Measurements from ENCODE around the gene S100A14. TPM values are rescaled to one million over a fixed set of nuclear protein-coding genes. Genes with fewer than 3 reads are reported as not detected.

S100A14 gene
- total RNA-seq, 2 donors from 2014 or later = 543 to 565 TPM

DNA sequence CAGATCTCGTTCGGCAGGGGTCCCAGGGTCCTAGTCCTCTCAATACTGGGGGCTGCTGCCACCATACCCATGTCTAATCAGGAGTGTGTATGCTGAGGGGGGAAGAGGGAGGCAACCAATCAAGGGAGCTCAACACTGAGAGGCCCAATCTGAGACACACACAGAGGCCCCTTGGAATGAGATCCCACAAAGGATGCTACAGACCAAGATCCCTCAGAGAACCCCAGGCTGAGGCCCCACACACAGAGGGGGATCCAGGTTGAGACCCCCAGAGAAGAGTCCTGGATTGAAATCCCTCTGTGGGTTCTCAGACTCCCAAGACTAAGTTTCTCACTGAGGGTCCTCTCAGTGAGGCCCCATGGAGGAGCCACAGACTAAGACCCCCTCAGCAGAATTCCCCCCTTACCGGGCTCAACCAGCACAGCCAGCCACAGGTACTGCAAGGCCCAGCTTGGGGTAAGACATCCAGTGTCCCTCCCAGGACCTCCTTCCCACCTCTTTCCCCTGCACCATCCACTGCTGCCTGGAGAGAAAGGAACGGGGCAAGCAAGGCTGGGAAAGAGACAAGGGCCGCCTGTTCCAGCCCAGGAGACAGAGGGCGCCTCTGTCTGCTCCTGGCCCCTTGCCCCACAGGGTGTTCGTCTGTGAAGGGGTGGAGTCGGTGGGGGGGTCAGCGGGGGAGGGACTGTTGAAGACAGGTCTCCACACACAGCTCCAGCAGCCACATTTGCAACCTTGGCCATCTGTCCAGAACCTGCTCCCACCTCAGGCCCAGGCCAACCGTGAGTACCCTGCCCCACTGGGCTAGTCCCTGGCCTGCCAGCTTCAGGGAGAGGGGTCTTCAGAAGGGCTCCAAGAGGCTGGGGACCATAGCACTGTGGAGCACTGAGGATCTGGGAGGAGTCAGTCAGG lies 11.8 kb upstream of the S100A14 start, which contains the start of gene S100A1:
Gene S100A1 (plus strand): TSS at position 720 of the 912 bp plus-strand sequence. CDS start 2,088 bp downstream, outside the sequence.
- Histone ChIP-seq H3K27me3 (no peaks in the 10 kb centered on the region), H3K36me3 (no peaks in the 10 kb centered on the region), H3K4me1 (peaks cover 9% of the 10 kb centered on the region), H3K4me3 (peak within 1 kb of the TSS; percentile 42), H3K9ac (ENCODE audit: low read depth in 2 of 2, low read length in 2 of 2) (peak within 1 kb of the TSS; percentile 74 to 78), H3K27ac (peak within 1 kb of the TSS; percentile 74), H3K9me3 (no peaks in the 10 kb centered on the region)
- DNase-seq = no peak
- intact Hi-C loops (cut with DNase I) = no loop called here
- TF ChIP-seq, protein P1, sequence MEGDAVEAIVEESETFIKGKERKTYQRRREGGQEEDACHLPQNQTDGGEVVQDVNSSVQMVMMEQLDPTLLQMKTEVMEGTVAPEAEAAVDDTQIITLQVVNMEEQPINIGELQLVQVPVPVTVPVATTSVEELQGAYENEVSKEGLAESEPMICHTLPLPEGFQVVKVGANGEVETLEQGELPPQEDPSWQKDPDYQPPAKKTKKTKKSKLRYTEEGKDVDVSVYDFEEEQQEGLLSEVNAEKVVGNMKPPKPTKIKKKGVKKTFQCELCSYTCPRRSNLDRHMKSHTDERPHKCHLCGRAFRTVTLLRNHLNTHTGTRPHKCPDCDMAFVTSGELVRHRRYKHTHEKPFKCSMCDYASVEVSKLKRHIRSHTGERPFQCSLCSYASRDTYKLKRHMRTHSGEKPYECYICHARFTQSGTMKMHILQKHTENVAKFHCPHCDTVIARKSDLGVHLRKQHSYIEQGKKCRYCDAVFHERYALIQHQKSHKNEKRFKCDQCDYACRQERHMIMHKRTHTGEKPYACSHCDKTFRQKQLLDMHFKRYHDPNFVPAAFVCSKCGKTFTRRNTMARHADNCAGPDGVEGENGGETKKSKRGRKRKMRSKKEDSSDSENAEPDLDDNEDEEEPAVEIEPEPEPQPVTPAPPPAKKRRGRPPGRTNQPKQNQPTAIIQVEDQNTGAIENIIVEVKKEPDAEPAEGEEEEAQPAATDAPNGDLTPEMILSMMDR (IDR thresholded peaks at IDR 0.05) = no peak

DNA sequence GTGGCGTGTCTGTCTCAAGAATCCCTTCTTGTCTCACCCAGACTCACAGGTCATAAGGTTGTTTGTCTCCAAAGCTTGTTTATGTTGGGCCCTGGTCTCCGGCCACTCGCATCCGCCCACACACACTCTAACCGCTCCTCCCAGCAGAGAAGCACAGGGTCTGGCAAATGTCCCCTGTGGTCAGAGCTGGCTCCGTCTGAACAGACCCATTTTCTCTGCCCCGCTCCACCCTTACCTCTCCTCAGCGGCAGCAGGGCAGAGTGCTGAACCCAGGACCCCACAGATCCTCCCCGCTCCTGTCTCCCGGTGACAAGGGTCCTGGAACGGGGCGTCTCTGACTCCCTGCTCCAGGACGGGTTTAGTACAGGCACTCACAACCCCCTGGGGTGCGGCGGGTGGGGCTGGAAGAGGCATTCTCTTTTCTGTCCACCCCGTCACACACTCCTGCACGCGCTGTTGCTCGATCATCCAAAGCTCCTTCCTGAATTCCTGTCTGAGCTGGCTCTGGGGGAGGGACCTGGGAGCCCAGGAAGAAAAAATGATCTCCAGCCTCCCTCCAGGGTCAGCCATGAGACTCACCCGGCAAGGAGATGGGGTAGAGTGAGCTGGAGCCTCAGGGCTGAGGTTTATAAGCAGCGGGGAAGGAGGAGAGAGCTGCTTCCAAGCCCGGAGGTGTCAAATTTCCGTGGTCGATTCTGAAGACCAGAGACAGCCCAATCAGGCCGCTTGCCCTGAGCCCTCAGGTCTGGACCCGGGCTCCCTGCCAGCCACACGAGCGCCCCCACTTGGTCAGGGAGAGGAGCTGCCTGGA lies 11.0 kb upstream of the S100A14 start, which contains the start of gene S100A13:
Gene S100A13 (minus strand): TSS at position 602 of the 811 bp plus-strand sequence. CDS start 1,033 bp downstream, outside the sequence.
- H3K36me3 ChIP-seq = no peaks in the 10 kb centered on the region
- intact Hi-C loops (cut with DNase I) = no loop called here
- peak within 1 kb of the TSS; percentile 74 for H3K27ac ChIP-seq
- peak; percentile 84 for DNase-seq
- peak within 1 kb of the TSS; percentile 42 for H3K4me3 ChIP-seq
- H3K4me1 ChIP-seq = peaks cover 9% of the 10 kb centered on the region
- no peaks in the 10 kb centered on the region for H3K27me3 ChIP-seq
- H3K9me3 ChIP-seq = no peaks in the 10 kb centered on the region
- peak within 1 kb of the TSS; percentile 74 to 78 for H3K9ac ChIP-seq (ENCODE audit: low read depth in 2 of 2, low read length in 2 of 2)
- TF ChIP-seq, protein P1 (IDR thresholded peaks at IDR 0.05) = peak; percentile 53

DNA sequence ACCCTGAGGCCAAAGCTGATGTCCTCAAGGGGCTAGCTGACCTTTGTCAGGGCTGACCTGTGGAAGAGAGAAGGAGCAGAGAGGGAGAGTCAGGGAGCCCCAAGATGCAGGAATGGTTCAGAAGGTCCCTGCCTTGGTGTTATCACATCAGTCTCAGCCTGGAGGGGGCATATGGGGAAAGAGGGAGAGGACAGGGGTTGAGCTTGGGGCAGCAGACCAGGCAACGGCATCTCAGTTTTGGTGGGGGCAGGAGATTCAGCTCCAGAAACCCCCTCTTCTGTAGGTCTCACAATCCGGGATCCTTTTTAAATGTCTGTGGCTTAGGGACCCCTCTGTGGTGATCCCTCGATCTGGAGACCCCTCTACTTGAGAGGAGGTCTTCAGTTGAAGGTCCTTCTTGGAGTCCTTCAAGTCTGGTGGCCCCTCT lies 10.4 kb upstream of the S100A14 start:
- peak overlapping the region; percentile 42 for H3K4me3 ChIP-seq
- H3K27me3 ChIP-seq = no peaks in the 10 kb centered on the region
- no peak for DNase-seq
- TF ChIP-seq, protein P1 (IDR thresholded peaks at IDR 0.05) = no peak
- H3K9ac ChIP-seq (ENCODE audit: low read depth in 2 of 2, low read length in 2 of 2) = peak overlapping the region; percentile 74 to 78
- peak overlapping the region; percentile 74 for H3K27ac ChIP-seq
- H3K9me3 ChIP-seq = no peaks in the 10 kb centered on the region
- H3K36me3 ChIP-seq = no peaks in the 10 kb centered on the region
- H3K4me1 ChIP-seq = peaks cover 9% of the 10 kb centered on the region
- intact Hi-C loops (cut with DNase I) = no loop called here

DNA sequence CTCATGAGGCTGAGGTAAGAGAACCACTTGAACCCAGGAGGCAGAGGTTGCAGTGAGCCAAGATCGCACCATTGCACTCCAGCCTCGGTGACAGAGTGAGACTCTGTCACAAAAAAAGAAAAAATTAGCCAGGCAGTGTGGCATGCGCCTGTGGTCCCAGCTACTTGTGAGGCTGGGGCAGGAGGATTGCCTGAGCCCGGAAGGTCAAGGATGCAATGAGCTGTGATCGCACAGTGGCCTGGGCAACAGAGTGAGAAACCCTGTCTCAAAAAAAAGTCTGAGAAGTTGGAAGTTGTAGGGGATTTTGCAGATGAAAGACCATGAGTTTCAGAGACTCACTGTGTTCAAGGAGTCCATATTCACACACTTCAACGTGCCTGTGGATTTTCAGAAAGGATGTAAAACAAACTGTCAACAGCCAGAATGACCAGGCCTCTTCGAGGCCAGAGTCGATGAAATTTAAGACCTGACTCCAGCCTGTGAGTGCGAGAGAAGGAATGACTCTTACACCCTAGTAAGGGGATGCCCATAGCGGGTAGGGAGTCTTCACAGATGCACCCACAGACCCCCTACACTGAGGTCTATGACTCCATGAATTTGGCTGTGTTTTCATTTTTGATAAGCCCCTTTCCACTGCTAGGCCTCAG lies 9.0 kb upstream of the S100A14 start:
- no peak for DNase-seq
- peaks cover 4% of the 10 kb centered on the region for H3K4me1 ChIP-seq
- TF ChIP-seq, protein P1 (IDR thresholded peaks at IDR 0.05) = no peak
- no peaks in the 10 kb centered on the region for H3K9me3 ChIP-seq
- H3K4me3 ChIP-seq = no peak overlapping the region
- no peaks in the 10 kb centered on the region for H3K27me3 ChIP-seq
- intact Hi-C loops (cut with DNase I) = loop anchor here (5.0 kb wide), 1 partner anchor 53 kb away; no protein-coding TSS in a partner anchor
- no peaks in the 10 kb centered on the region for H3K36me3 ChIP-seq
- H3K9ac ChIP-seq (ENCODE audit: low read depth in 2 of 2, low read length in 2 of 2) = no peak overlapping the region
- H3K27ac ChIP-seq = no peak overlapping the region

DNA sequence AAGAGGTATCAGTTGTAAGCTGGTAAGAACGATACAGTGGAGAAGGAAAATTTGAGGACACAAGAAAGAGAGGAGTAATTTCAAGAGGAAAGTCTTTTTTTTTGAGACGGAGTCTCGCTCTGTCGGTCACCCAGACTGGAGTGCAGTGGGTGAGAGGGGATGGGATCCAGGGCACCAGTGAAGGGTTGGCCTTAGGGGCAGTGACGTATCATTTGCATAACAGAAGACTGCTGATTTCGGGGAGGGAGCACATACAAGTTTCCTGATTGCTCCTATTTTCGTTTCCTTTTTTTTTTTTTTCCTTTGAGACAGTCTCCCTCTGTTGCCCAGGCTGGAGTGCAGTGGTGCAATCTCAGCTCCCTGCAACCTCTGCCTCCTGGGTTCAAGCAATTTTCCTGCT lies 7.0 kb upstream of the S100A14 start:
- Histone ChIP-seq H3K36me3 (no peaks in the 10 kb centered on the region), H3K27me3 (no peaks in the 10 kb centered on the region), H3K4me3 (no peak overlapping the region), H3K9me3 (no peaks in the 10 kb centered on the region), H3K27ac (no peak overlapping the region), H3K4me1 (peaks cover 4% of the 10 kb centered on the region), H3K9ac (ENCODE audit: low read depth in 2 of 2, low read length in 2 of 2) (no peak overlapping the region)
- TF ChIP-seq, protein P1 (IDR thresholded peaks at IDR 0.05) = no peak
- no peak for DNase-seq
- intact Hi-C loops (cut with DNase I) = loop anchor here (5.0 kb wide), 1 partner anchor 51 kb away; no protein-coding TSS in a partner anchor

Data from colonic mucosa (tissue), 4 donors.